Measurements from ENCODE around the gene TRAPPC12.

- TF ChIP-seq, protein P1, sequence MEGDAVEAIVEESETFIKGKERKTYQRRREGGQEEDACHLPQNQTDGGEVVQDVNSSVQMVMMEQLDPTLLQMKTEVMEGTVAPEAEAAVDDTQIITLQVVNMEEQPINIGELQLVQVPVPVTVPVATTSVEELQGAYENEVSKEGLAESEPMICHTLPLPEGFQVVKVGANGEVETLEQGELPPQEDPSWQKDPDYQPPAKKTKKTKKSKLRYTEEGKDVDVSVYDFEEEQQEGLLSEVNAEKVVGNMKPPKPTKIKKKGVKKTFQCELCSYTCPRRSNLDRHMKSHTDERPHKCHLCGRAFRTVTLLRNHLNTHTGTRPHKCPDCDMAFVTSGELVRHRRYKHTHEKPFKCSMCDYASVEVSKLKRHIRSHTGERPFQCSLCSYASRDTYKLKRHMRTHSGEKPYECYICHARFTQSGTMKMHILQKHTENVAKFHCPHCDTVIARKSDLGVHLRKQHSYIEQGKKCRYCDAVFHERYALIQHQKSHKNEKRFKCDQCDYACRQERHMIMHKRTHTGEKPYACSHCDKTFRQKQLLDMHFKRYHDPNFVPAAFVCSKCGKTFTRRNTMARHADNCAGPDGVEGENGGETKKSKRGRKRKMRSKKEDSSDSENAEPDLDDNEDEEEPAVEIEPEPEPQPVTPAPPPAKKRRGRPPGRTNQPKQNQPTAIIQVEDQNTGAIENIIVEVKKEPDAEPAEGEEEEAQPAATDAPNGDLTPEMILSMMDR (IDR thresholded peaks at IDR 0.05; ENCODE audit: insufficient read depth, low read length, poor library complexity, severe bottlenecking), result no peak
- TF ChIP-seq EZH2phosphoT487 (conservative IDR thresholded peaks at IDR 0.05; ENCODE audit: low read length), result no peak
These were observed 34.6 kb upstream of the TRAPPC12 start for GRCh38 chr2:3344897-3345296.

All from SU-DHL-6 (cell line).